H1 (cell line): Measurements from ENCODE around the gene DFFA. TPM values are rescaled to one million over a fixed set of nuclear protein-coding genes. Genes with fewer than 3 reads are reported as not detected.
"Not testable (repeated sequence)": the region's sequence is repeated elsewhere in the genome, so short reads cannot be mapped to it uniquely, and the experiment has no call there.

Experiments used
- CTCF ChIA-PET: fragments of 300-600 bp; sonication (Branson Sonifier 250); formaldehyde crosslinking; loops from one replicate; lab custom pipeline; 2021; ENCODE audit not compliant: partially characterized antibody; lab: Charles Lee
- POLR2A ChIA-PET: fragments of 300-600 bp; sonication (Branson Sonifier 250); formaldehyde crosslinking; loops from one replicate; lab custom pipeline; 2021; ENCODE audit warnings: inconsistent platforms; ENCODE audit not compliant: partially characterized antibody; lab: Charles Lee
- DNase-seq, 2 experiments: peaks; one replicate each; pipeline versions ENCODE4 v3.0.0 to v3.0.0-alpha.2; 2010 to 2022; ENCODE audit warnings: low spot score in 2 of 2, low read depth in 1 of 2, mixed read lengths in 1 of 2
- FAIRE-seq: peaks from 2 replicates; lab custom pipeline; 2011; peaks lifted over from hg19 to GRCh38; lab: Jason Lieb, UNC
- H2AFZ ChIP-seq: 2 replicates; pipeline ENCODE4 v1.8.1; 2012; ENCODE audit warnings: low read length, inconsistent platforms
- H2AK5ac ChIP-seq: 2 replicates; pipeline ENCODE4 v1.6.1; 2013; ENCODE audit warnings: low read depth, low read length
- H2BK120ac ChIP-seq: replicated peaks from 2 replicates; pipeline ENCODE3; 2013; ENCODE audit warnings: low read depth, low read length, inconsistent platforms
- H2BK12ac ChIP-seq: 2 replicates; pipeline ENCODE4 v1.6.1; 2013; ENCODE audit warnings: low read depth, low read length
- H2BK15ac ChIP-seq: 2 replicates; pipeline ENCODE4 v1.6.1; 2013; ENCODE audit warnings: low read length
- H2BK20ac ChIP-seq: 2 replicates; pipeline ENCODE4 v1.6.1; 2013; ENCODE audit warnings: low read length
- H2BK5ac ChIP-seq: 2 replicates; pipeline ENCODE4 v1.6.1; 2013; ENCODE audit warnings: low read depth, low read length
- H3K14ac ChIP-seq: 2 replicates; pipeline ENCODE4 v1.6.1; 2013; ENCODE audit warnings: inconsistent platforms; ENCODE audit not compliant: insufficient read length
- H3K18ac ChIP-seq: 2 replicates; pipeline ENCODE4 v1.6.1; 2013; ENCODE audit warnings: low read length; ENCODE audit errors: extremely low read depth
- H3K23ac ChIP-seq: 2 replicates; pipeline ENCODE4 v1.6.1; 2013; ENCODE audit warnings: inconsistent platforms; ENCODE audit not compliant: insufficient read length
- H3K23me2 ChIP-seq: 2 replicates; pipeline ENCODE4 v1.6.1; 2013; ENCODE audit warnings: low read depth, low read length
- H3K27ac ChIP-seq: 2 replicates; pipeline ENCODE4 v1.6.1; 2011; ENCODE audit warnings: low read depth, low read length, inconsistent platforms
- H3K27me3 ChIP-seq, 4 experiments: replicated peaks in 1 of 4; 1 replicate in 1 of 4; 2 replicates in 3 of 4; pipeline versions ENCODE4 v1.6.1 to v1.8.1; 2011 to 2013; ENCODE audit warnings: low read length in 3 of 4, mild to moderate bottlenecking in 3 of 4, inconsistent platforms in 2 of 4, mixed read lengths in 2 of 4, moderate library complexity in 1 of 4; ENCODE audit not compliant: control insufficient read depth in 3 of 4, insufficient read depth in 3 of 4; ENCODE audit errors: extremely low read depth in 1 of 4
- H3K36me3 ChIP-seq, 4 experiments: 2 replicates each; pipeline versions ENCODE4 v1.6.1 to v1.8.1; 2011 to 2013; ENCODE audit warnings: mild to moderate bottlenecking in 4 of 4, low read length in 3 of 4, moderate library complexity in 2 of 4, control low read depth in 1 of 4, inconsistent platforms in 1 of 4; ENCODE audit not compliant: insufficient read depth in 4 of 4, control insufficient read depth in 2 of 4
- H3K4ac ChIP-seq: replicated peaks from 2 replicates; pipeline ENCODE3; 2013; ENCODE audit warnings: low read length, low read depth, mixed read lengths, inconsistent platforms; ENCODE audit not compliant: insufficient read length
- H3K4me1 ChIP-seq, 4 experiments: replicated peaks in 1 of 4; 1 replicate in 1 of 4; 2 replicates in 3 of 4; pipeline versions ENCODE4 v1.6.1 to v1.8.1; 2011 to 2013; ENCODE audit warnings: low read length in 3 of 4, inconsistent platforms in 2 of 4, mixed read lengths in 1 of 4; ENCODE audit not compliant: insufficient read depth in 4 of 4, control insufficient read depth in 3 of 4
- H3K4me2 ChIP-seq, 2 experiments: 2 replicates each; pipeline versions ENCODE4 v1.6.1 to v1.8.1; 2011 to 2013; ENCODE audit warnings: low read depth in 2 of 2, low read length in 2 of 2, control low read depth in 1 of 2, inconsistent platforms in 1 of 2, mild to moderate bottlenecking in 1 of 2; ENCODE audit not compliant: insufficient read depth in 1 of 2
- H3K4me3 ChIP-seq, 4 experiments: fragments of 200-600, 300-600 bp in 1 of 4; sonication (generic), shearing (Covaris generic), sonication (Bioruptor Twin) in 1 of 4; 2 replicates each; pipeline versions ENCODE4 v1.5.1 to v1.8.1; 2011 to 2016; ENCODE audit warnings: low read length in 4 of 4, low read depth in 3 of 4, control low read depth in 2 of 4, inconsistent platforms in 2 of 4, mild to moderate bottlenecking in 2 of 4, mixed read lengths in 1 of 4, moderate library complexity in 1 of 4; ENCODE audit not compliant: insufficient read depth in 2 of 4; ENCODE audit errors: extremely low read depth in 1 of 4
- H3K56ac ChIP-seq: replicated peaks from 2 replicates; pipeline ENCODE3; 2013; ENCODE audit warnings: low read depth, mild to moderate bottlenecking, mixed read lengths, low read length, inconsistent platforms; ENCODE audit not compliant: insufficient read length
- H3K79me1 ChIP-seq: 2 replicates; pipeline ENCODE4 v1.6.1; 2013; ENCODE audit warnings: low read depth, low read length, control low read depth
- H3K79me2 ChIP-seq, 2 experiments: 2 replicates each; pipeline versions ENCODE4 v1.6.1 to v1.8.1; 2012 to 2013; ENCODE audit warnings: low read length in 2 of 2, mild to moderate bottlenecking in 2 of 2, inconsistent platforms in 1 of 2; ENCODE audit not compliant: insufficient read depth in 2 of 2, control insufficient read depth in 1 of 2
- H3K9ac ChIP-seq, 4 experiments: replicated peaks in 1 of 4; 1 replicate in 1 of 4; 2 replicates in 3 of 4; pipeline versions ENCODE4 v1.6.1 to v1.8.1; 2011 to 2013; ENCODE audit warnings: low read depth in 3 of 4, low read length in 3 of 4, control low read depth in 2 of 4, mild to moderate bottlenecking in 2 of 4, moderate library complexity in 2 of 4, inconsistent platforms in 1 of 4; ENCODE audit errors: extremely low read depth in 1 of 4
- H3K9me3 ChIP-seq, 2 experiments: 2 replicates each; pipeline versions ENCODE4 v1.6.1 to v1.8.1; 2012 to 2013; ENCODE audit warnings: mild to moderate bottlenecking in 2 of 2, moderate library complexity in 2 of 2, control low read depth in 1 of 2, inconsistent platforms in 1 of 2, low read depth in 1 of 2, low read length in 1 of 2, mixed read lengths in 1 of 2; ENCODE audit not compliant: insufficient read depth in 2 of 2
- H4K20me1 ChIP-seq, 2 experiments: replicated peaks in 1 of 2; 2 replicates each; pipeline versions ENCODE3 to v1.8.1; 2011 to 2013; ENCODE audit warnings: inconsistent platforms in 2 of 2, low read length in 2 of 2, mild to moderate bottlenecking in 1 of 2; ENCODE audit not compliant: insufficient read depth in 2 of 2, control insufficient read depth in 1 of 2
- H4K5ac ChIP-seq: 2 replicates; pipeline ENCODE4 v1.6.1; 2013; ENCODE audit warnings: low read length, low read depth, mixed read lengths, inconsistent platforms; ENCODE audit not compliant: insufficient read length
- H4K8ac ChIP-seq: 2 replicates; pipeline ENCODE4 v1.8.0; 2013; ENCODE audit warnings: mild to moderate bottlenecking, moderate library complexity, low read length, inconsistent platforms; ENCODE audit not compliant: insufficient read depth; ENCODE audit errors: extremely low read depth
- H4K91ac ChIP-seq: replicated peaks from 2 replicates; pipeline ENCODE3; 2013; ENCODE audit warnings: low read length, mixed read lengths, inconsistent platforms; ENCODE audit not compliant: insufficient read length
- CEBPB ChIP-seq: IDR thresholded peaks from 2 replicates; pipeline ENCODE4 v1.6.1; 2012; ENCODE audit warnings: low read depth, low read length
- GABPA ChIP-seq: IDR thresholded peaks from 2 replicates; pipeline ENCODE4 v1.6.1; 2011; ENCODE audit warnings: mild to moderate bottlenecking, low read length, moderate library complexity, borderline replicate concordance; ENCODE audit not compliant: insufficient read depth
- JUN ChIP-seq: IDR thresholded peaks from 2 replicates; pipeline ENCODE4 v1.6.1; 2011; ENCODE audit warnings: low read depth, mild to moderate bottlenecking, improper control_type of control experiment, low read length
- POU5F1 ChIP-seq: IDR thresholded peaks from 2 replicates; pipeline ENCODE4 v1.6.1; 2011; ENCODE audit warnings: low read depth, mild to moderate bottlenecking, low read length, moderate library complexity
- whole genome bisulfite sequencing, 2 experiments: shearing (Covaris generic) in 1 of 2; methylation state at CpG; one replicate each; pipeline versions ENCODE4 v1.1.6 to v1.1.7; 2013 to 2015; ENCODE audit warnings: low lambda C conversion rate in 2 of 2, mixed read lengths in 2 of 2, inconsistent platforms in 1 of 2, low coverage in 1 of 2, missing lambda C conversion rate in 1 of 2; ENCODE audit not compliant: insufficient replicate concordance in 2 of 2, insufficient coverage in 1 of 2, insufficient read length in 1 of 2; ENCODE audit errors: extremely low coverage in 1 of 2, missing lambda C conversion rate in 1 of 2; 5-methylcytosine and 5-hydroxymethylcytosine counted together
- polyA plus RNA-seq, 7 experiments: library from polyadenylated mRNA; depleted of rRNA in 3 of 7; stranded (reverse) in 5 of 7; unstranded in 2 of 7; fragments of >200 nt in 5 of 7; fragments of 200-250 nt in 2 of 7; gene quantifications; 1 replicate in 5 of 7; 2 replicates in 1 of 7; 4 replicates in 1 of 7; pipeline versions ENCODE4 v1.2.1 to v1.2.3, GENCODE V29; 2011 to 2013; ENCODE audit warnings: missing spikeins in 2 of 7, mixed read lengths in 2 of 7
- total RNA-seq: library from RNA; stranded (reverse); fragmentation: NEBNext Ultra II Directional; extraction: Animal tissue kit (Norgen Biotek cat#: 25700); gene quantifications from 2 replicates; pipeline ENCODE4 v1.2.1, GENCODE V29; 2021

DFFA gene
- total and polyA plus RNA-seq, 2 of the 8 experiments (the other 6 are each of a cell fraction or from before 2014, with no cell fraction given): 34.3 to 79.9 TPM

GRCh38 chr1:10474613-10475507, 2.5 kb upstream of the DFFA start, which contains the start of gene PEX14 (continued):
- no peak for TF ChIP-seq JUN
- no peak for TF ChIP-seq POU5F1
- no peak for TF ChIP-seq CEBPB
- TF ChIP-seq GABPA: no peak
- TF ChIP-seq, all 59 proteins: peak for 21

DNA sequence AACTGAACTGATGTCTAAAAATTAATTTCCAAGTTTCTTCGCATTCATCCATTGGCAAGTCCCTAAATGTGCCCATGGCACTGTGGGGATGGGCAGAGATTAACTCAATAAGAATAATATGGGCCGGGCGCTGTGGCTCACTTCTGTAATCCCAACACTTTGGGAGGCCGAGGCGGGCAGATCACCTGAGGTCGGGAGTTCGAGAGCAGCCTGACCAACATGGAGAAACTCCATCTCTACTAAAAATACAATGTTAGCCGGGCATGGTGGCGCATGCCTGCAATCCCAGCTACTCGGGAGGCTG, 1.9 kb upstream of the DFFA start:
- peak overlapping the region; percentile 38 to 85; a peak in 3 of 4 replicates for H3K4me2 ChIP-seq
- peaks cover 4 to 45% of the 10 kb centered on the region in 2 experiments; a peak in 3 of 4 replicates for H3K79me2 ChIP-seq
- 85% methylated on average over 10 of the region's 10 CpGs; no CpG with 5 or more reads in 1 of the 2 experiments for WGBS, 2 experiments

More for the DNA sequence above, 1.9 kb upstream of the DFFA start:
- H4K8ac ChIP-seq: peak overlapping the region; percentile 64; the same call in 1 of the 2 replicates
- H2BK20ac ChIP-seq, H4K91ac ChIP-seq, H3K9ac ChIP-seq, H3K27ac ChIP-seq, H2BK15ac ChIP-seq, H4K5ac ChIP-seq, H3K23me2 ChIP-seq, DNase-seq, H2BK12ac ChIP-seq, H3K4me1 ChIP-seq, H2BK120ac ChIP-seq, H2AK5ac ChIP-seq, H3K36me3 ChIP-seq, H3K4ac ChIP-seq, CTCF ChIA-PET, H2BK5ac ChIP-seq, H3K56ac ChIP-seq, H3K9me3 ChIP-seq, H3K14ac ChIP-seq, H2AFZ ChIP-seq, H4K20me1 ChIP-seq, H3K27me3 ChIP-seq, H3K79me1 ChIP-seq, H3K23ac ChIP-seq, H3K18ac ChIP-seq, FAIRE-seq: not testable (repeated sequence)
- H3K4me3 ChIP-seq: peak overlapping the region; percentile 88 to 98 (median 92); a peak in 7 of 8 replicates
- POLR2A ChIA-PET: interaction anchor here (1.4 to 2.0 kb wide), 3 partner anchors 17 to 24 kb away, joined by 5 to 8 read pairs (median 8); partner anchors contain the start of gene CORT
